KBM-7 (cell line): Measurements from ENCODE around the gene RPS6KC1.
A peak's percentile ranks its signal among the peaks of the same experiment; 100 is the strongest.
"Not testable (repeated sequence)": the region's sequence is repeated elsewhere in the genome, so short reads cannot be mapped to it uniquely, and the experiment has no call there.

Source experiments
- DNase-seq: peaks from one replicate; pipeline ENCODE4 v3.0.0-alpha.2; 2015
- in situ Hi-C: fragments of 300-500 bp; cut with MboI; formaldehyde crosslinking; loops from 2 replicates; pipeline ENCODE4 v1.14.3; 2020; ENCODE audit warnings: low sequenced_read_pairs, low pct_unique_long_range_greater_than_20kb, mixed read lengths

The RPS6KC1 gene

DNA sequence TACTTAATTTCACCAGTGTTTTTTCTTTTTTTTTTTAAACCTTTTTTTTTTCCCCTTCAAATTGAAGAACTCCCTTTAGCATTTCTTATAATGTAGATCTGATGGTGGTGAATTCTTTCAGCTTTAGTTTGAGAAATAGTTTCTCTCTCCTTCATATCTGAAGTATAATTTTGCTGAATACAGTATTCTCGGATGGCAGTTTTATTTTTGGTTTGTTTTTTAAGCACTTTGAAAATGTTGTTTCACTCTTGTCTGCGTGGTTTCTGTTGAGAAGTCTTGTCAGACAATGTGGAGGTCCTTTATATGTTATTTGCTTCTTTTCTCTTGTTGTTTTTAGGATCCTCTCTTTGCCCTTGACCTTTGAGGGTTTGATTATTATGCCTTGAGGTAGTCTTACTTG, 135.1 kb downstream of the RPS6KC1 start:
- DNase-seq = no peak
- in situ Hi-C loops = no loop called here

DNA sequence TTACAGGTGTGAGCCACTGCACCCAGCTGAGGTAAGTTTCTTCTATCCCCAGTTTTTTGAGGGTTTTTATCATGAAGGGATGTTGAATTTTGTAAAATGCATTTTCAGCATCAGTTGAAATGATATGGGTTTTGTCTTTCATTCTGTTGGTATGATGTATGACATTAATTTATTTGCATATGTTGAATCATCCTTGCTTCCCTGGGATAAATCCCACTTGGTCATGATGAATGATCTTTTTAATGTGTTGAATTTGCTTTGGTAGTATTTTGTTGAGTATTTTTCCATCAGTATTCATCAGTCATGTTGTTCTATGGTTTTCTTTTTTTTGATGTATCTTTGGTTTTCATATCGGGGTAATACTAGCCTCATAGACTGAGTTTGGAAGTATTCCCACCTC, 141.0 kb downstream of the RPS6KC1 start:
- DNase-seq = no peak
- in situ Hi-C loops = no loop called here

DNA sequence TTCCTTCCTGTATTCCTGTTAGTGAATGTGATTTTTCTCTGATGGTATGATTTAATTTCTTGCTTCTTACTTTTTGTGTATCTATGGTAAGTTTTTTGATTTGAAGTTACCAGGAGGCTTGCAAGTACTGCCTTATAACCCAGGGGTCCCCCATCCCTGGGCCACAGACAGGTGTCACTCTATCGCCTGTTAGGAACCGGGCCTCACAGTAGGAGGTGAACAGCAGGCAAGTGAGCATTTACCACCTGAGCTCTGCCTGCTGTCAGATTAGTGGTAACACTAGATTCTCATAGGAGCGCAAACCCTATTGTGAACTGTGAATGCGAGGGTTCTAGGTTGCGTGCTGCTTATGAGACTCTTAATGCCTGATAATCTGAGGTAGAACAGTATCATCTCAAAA, 143.3 kb downstream of the RPS6KC1 start:
- no peak for DNase-seq
- in situ Hi-C loops = no loop called here

DNA sequence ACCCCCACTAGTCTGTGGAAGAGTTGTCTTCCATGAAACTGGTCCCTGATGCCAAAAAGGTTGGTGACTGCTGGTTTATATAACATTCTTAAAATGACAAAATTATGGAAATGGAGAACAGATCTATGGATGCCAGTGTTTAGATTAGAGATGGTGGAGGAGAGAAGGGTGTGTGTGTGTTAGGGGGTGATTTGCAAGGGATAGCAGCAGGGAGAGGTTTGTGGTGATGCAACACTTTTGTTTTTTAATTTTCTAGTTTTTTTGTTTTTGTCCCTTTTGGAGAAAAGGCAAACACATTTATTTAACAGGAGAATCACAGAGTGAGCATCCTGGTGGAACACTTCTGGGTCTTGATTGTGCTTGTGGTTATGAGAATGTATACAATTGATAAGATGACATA, 143.8 kb downstream of the RPS6KC1 start:
- in situ Hi-C loops = no loop called here
- no peak for DNase-seq

DNA sequence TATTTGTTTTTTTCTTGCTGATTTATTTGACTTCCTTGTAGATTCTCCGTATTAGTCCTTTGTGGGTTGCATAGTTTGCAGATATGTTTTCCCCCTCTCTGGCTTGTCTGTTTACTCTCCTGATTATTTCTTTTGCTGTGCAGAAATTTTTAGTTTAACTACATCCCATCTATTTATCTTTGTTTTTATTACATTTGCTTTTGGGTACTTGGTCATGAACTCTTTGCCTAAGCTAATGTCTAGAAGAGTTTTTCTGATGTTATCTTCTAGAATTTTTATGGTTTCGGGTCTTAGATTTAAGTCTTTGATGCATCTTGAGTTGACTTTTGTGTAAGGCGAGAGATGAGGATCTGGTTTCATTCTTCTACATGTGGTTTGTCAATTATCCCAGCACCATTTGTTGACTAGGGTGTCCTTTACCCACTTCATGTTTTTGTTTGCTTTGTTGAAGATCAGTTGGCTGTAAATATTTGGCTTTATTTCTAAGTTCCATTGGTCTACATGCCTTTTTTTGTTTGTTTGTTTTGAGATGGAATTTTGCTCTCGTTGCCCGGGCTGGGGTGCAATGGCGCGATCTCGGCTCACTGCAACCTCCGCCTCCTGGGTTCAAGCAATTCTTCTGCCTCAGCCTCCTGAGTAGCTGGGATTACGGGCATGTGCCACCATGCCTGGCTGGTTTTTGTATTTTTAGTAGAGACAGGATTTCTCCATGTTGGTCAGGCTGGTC, 145.4 kb downstream of the RPS6KC1 start:
- DNase-seq, in situ Hi-C loops: not testable (repeated sequence)

DNA sequence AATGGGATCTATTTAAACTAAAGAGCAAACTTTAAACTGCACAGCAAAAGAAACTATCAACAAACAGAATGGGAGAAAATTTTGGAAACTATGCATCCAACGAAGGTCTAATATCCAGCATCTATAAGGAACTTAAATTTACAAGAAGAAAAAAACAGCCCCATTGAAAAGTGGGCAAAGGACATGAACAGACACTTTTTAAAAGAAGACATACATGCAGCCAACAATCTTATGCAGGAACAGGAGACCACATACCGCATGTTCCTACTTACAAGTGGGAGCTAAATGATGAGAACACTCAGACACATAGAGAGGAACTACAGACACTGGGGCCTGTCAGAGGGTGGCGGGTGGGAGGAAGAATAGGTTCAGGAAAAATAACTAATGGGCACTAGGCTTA, 149.6 kb downstream of the RPS6KC1 start:
- no peak for DNase-seq

DNA sequence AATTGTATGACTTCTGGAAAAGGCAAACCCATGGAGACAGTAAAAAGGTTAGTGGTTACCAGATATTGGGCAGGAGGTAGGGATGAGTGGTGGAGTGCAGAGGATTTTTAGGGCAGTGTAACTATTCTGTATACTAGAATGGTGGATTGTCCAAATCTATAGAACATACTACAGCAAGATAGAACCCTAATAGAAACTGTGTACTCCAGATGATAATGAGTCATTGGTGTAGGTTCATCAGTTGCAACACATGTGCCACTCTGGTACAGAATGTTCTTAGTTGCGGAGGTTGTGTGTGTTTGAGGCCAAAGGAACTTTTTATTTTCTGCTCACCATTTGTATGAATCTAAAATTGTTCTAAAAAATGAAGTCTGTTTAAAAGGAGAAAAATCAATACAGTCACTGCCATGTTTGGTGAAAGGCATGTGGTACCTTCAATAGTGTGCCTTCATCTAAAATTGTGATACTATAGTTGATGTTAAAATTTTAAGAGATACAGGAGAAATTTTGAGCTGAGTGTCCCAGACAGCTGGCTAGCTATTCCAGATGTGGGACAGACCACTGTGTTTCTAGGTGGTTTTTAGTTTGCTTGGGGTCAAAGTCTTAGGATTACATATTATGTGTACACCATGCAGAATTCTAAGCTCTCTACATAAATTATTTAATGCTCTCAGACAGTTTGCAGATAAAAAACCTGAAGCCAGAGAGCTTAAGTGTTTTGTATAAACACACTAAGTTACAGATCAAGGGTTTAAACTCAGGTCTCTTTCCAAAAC, 150.5 kb downstream of the RPS6KC1 start:
- no peak for DNase-seq
- in situ Hi-C loops = no loop called here

More for the DNA sequence above, 149.6 kb downstream of the RPS6KC1 start:
- in situ Hi-C loops = no loop called here

DNA sequence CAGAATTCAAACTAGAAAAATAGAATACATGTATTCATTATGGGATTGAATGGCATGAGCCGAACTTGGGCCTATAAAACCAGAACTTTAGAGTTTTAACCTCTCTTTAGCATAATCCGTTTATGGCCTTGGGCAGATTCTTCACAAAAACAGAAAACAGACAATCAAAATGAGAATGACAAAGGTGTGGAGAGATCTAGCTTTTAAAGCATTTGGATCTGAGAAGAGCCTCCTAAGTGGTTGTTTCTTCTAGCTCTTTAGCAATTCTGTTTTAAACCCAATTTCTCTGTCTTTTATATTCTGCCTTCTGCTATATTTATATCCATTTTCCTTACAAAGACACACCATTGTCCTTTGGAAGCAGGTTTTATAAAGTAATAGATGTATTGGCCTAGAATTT, 160.2 kb downstream of the RPS6KC1 start:
- no peak for DNase-seq
- in situ Hi-C loops = no loop called here

DNA sequence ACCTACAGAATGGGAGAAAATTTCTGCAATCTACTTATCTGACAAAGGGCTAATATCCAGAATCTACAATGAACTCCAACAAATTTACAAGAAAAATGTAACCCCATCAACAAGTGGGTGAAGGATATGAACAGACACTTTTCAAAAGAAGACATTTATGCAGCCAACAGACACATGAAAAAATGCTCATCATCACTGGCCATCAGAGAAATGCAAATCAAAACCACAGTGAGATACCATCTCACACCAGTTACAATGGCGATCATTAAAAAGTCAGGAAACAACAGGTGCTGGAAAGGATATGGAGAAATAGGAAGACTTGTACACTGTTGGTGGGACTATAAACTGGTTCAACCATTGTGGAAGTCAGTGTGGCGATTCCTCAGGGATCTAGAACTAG, 168.0 kb downstream of the RPS6KC1 start:
- DNase-seq, in situ Hi-C loops: not testable (repeated sequence)

DNA sequence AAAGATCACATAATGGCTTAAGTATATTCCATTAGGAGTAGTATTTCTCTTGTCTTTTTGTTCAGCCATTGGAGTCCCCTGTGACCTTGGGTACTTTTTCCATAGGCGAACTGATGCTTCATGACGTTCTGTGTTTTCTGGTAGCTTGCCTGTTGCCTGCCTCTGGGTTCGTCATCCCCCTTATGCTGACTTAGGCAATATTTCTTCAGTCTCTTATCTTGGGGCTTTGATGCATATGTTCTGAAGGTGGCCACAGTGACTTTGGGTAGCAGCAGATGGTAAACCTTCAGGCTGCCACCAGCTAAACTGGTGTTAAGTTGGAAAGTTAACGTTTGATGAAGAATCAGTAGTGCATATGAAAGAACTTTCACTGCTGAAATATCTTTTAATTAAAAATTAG, 170.2 kb downstream of the RPS6KC1 start:
- in situ Hi-C loops = no loop called here
- DNase-seq = no peak

DNA sequence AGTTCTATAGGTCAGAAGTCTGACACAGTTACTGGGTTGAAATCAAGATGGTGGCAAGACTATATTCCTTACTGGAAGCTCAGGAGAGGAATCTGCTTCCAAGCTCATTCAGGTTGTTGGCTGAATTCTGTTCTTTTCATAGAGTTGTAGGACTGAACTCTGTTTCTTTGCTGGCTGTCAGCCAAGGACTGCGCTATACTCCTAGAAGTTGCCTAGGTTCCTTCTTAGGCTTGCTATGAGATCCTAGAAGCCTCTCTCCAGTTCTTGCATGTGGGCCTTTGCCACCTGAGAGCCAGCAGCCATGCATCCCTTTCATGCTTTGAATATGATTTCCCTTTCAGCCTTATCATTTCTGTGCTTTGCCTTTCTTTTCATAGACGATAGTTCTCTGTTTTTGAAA, 176.4 kb downstream of the RPS6KC1 start:
- DNase-seq = no peak
- in situ Hi-C loops = no loop called here

DNA sequence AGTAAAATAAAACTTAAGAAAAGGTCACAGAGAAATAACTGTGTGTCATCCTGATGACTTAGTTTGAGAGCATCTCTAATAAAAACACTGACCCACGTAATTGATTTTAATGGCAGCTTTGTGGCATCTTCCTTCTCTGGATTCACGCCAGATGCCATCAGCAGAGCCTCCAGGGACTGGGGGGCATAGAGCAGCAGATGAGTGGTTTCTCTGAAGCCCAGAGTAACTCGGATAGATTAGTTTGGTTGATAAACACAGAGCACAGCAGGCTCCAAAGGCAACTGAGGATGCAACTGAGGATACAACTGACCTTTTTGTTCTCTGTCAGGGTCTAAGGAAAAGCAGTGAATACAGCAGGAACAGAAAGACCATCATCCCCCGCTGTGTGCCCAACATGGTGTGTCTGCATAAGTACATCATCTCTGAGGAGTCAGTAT, 180.8 kb downstream of the RPS6KC1 start:
- DNase-seq = no peak

DNA sequence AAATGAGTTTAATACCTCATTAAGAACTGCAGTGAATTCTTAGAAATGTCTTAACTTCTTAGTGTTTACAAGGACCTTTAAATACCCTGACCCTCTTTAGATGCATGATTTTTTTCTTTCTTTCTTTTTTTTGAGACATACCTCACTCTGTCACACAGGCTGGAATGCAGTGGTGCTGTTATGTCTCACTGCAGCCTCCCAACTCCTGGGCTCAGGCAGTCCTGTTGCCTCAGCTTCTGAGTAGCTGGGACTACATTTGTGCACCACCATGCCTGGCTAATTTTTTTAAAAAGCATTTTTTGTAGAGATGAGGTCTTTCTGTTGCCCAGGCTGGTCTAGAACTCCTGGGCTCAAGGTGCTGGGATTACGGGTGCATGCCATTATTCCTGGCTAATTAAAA, 191.8 kb downstream of the RPS6KC1 start:
- no peak for DNase-seq
- in situ Hi-C loops = no loop called here

More for the DNA sequence above, 180.8 kb downstream of the RPS6KC1 start:
- in situ Hi-C loops = no loop called here

DNA sequence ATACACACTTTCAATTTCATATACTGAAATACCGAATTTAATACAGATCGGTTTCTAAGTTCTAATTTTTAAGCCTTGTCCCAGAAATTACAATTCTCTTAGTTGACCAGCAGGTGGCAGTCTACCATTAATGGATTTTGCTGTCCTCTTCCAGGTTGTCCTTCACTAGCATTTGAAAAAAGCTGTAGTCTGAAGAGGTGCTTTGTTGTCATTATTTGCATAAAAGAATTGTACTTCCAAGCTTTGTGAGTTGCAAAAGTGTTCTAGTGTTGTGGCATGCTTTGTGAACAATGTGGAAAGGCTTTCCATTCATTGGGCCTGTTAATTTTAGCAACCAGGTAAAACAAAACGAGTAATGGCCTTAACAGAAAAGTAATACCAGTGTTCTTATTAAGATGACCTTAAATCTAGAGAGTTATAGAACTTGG, 193.6 kb downstream of the RPS6KC1 start:
- DNase-seq = peak; percentile 36
- in situ Hi-C loops = no loop called here

DNA sequence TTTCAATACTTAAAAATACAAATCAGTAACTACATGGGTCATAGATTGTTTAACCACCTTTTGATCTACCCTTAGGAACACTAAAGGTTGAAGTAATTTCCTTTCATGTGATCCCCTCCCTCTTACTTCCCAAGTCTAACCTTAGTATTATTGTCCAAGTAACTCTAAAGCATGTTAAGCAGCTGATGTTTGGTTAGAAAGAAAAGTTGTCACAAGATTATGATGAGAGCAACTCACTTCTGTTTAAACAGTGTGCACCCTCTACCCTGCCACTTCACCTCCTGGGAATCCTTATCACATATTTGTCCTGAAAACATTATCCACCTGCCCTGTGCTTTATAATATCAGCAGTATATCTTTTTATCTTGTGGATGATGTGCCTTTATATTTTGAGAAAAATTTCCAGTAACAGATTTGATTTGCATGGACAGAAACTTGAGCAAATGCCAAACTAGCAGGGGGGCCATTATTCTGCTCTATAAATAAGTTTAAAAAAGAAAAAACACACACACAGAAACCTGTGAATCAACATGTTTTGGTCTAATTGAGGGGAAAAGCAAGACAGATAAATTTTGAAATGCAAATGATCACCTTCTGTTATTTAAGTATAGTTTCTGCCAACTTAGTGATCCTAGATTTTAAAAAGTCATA, 194.3 kb downstream of the RPS6KC1 start:
- in situ Hi-C loops = no loop called here
- no peak for DNase-seq

DNA sequence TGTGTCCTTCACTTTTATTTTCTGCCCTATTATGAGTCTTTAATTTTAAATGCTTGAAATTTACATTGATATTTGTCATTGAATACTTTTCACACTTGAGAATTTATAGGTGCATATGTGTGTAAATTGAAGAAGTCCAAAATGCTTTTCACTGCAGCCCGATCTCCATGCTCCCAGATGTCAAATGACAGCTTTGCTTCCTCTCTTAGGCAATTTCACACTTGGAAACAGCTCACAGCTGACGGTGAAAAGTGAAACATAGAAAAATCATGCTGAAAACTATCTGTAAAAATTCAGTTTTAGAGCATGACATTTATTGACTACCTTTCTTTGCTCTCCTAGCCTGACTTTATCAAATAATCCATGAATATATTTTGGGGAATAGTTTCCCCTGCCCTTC, 196.0 kb downstream of the RPS6KC1 start:
- no peak for DNase-seq
- in situ Hi-C loops = no loop called here

DNA sequence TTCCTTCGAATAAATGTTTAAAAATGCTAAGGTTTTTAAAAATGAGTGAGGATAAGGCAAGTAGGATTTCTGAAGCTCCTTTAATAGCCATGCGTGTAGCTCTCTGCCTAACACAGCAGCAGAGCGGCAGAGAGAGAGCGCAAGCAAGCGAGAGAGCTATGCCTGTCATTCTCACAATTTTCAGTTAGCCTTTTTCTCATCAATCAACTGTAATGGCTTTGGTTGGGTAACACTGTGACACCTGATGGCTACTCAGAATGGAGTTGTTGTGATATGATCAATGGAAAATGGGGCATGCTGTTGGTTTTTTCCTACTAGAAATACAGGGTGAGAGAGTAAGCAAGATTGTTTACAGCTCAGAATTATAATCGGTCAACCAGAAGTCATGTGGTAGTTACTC, 198.4 kb downstream of the RPS6KC1 start:
- DNase-seq = no peak
- in situ Hi-C loops = no loop called here

DNA sequence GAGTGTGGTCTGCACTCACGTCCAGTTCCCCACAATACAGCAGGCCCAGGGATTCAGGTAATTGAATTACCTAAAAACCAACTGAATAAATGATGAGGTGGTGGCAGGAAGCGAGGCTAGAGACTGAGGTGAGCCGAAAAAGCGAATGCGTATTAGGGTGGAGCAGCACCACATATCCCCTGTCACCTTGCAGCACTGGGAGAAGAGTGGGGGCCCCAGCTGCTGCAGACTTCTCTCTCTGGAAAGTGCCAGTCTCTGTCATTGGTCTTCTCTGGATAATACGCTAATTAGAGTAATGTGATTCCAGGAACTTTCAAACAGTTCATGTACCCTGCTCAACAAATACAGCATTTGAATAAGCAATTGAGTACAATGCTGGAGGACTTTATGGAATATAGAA, 199.0 kb downstream of the RPS6KC1 start:
- in situ Hi-C loops = no loop called here
- no peak for DNase-seq

DNA sequence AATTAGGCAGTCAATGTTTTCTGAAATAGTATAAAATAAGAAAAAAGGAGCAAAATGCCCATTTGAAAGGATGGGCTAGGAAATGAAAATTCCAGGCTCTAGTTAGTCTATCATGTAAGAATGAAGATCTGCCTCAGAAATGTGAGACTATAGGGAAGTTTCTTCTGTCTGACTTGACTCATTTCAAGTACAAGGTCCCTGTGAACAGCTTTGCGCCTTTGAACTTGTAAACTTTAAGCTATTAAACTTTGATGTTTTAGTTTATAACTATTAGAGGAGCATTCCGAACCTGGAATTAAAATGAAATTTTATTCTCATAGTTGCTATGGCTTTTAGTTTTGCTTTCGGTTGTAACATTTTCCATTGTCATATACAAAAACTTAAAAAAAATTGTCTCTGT, 199.4 kb downstream of the RPS6KC1 start:
- in situ Hi-C loops = no loop called here
- no peak for DNase-seq

DNA sequence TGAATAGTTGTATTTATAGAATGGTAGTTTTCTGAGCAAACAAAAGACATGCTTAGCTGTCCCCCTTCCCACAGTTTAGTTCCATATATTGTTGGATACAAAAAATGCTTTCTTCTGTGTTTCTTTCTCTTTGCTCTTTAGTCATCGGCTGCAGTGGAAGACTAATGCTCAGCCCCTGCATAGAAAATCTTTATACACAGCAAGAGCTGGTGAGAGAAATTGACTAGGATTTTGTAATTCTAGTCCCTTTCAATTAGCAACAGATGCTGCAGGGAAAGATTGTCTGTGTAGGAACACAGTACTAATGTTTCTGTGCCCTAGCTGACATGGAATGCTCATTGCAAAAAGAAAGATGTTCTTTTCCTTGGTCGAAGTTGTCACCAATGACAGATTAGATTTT, 200.9 kb downstream of the RPS6KC1 start:
- DNase-seq = no peak
- in situ Hi-C loops = no loop called here
